HG02884 (cell line): ENCODE data around the gene PHC2.

Experiments used
- ATAC-seq: cut with Tn5 transposase; IDR thresholded peaks from one replicate; pipeline ENCODE4 v1.9.1; 2021; ENCODE audit warnings: mild to moderate bottlenecking, moderate library complexity; ENCODE audit not compliant: unreplicated experiment

The PHC2 gene

GRCh38 chr1:33455539-33456501, 24.9 kb upstream of the PHC2 start:
- ATAC-seq, result peak; percentile 54

DNA sequence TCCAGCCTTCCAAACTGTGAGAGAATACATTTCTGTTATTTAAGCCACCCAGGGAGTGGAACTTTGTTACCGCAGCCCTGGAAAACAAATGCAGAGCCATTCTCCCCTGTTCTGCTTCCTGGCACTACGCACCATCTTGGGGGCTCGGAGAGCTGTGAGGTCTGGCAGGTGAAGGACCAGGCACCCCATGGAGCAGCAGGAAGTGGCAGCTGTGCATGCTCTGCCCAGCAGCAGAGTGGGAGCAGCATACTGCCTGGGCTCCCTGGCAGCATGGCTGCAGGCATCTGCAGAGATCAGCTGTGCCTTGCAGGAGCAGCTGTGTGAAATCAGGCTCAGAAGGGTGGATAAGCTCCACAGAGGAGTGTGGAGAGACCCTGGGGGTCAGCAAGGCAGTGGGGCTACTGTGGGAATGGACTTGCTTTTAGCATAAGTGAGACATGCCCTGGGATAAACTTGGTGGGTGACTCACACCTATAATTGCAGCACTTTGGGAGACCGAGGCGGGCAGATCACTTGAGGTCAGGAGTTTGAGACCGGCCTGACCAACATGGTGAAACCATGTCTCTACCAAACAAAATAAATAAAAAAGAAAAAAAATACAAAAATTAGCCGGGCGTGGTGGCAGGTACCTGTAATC, 23.9 kb upstream of the PHC2 start:
- no peak for ATAC-seq

GRCh38 chr1:33446590-33446989, 15.7 kb upstream of the PHC2 start:
- ATAC-seq, result no peak

DNA sequence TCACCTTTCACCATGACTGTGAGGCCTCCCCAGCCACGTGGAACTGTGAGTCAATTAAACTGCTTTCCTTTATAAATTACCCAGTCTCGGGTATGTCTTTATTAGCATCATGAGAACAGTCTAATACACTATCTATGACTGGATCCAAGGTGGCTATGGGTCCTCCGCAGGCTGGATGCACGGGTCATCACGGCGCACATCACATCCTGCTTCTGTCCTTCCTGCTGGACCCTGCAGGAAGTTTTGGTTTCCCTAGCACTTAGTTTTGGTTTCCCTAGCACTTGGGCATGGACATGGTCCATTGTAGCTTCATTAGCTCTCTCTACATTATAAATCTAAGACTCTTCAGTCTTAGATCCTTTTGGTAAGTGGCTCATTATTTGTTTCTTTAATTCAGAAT, 14.2 kb upstream of the PHC2 start:
- no peak for ATAC-seq

DNA sequence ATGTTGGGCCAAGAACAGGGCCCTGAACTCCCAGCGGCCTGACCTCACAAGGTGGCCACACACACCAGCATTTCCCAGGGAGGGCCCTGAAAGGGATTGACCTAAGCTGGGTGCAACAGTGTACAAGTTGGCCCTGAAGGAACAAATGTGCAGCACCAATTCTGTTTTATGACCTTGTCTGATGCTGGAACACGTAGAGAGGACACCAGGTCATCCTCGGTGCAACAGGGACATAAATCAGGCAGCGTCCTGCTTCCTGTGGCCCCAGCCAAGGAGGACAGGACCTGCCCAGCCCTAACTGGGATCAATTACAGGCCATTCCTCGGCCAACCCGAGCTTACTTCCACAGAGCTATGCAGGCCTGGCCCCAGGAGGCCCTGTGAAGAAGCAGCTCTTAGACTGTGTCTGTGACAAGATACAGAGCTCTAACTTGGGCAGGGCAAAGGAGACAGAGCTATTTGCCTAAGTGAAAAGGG, 12.8 kb upstream of the PHC2 start:
- ATAC-seq, result no peak

- ATAC-seq, result no peak
Measured at GRCh38 chr1:33443080-33443704, 12.3 kb upstream of the PHC2 start.

GRCh38 chr1:33442141-33442540, 11.2 kb upstream of the PHC2 start:
- ATAC-seq, result no peak

DNA sequence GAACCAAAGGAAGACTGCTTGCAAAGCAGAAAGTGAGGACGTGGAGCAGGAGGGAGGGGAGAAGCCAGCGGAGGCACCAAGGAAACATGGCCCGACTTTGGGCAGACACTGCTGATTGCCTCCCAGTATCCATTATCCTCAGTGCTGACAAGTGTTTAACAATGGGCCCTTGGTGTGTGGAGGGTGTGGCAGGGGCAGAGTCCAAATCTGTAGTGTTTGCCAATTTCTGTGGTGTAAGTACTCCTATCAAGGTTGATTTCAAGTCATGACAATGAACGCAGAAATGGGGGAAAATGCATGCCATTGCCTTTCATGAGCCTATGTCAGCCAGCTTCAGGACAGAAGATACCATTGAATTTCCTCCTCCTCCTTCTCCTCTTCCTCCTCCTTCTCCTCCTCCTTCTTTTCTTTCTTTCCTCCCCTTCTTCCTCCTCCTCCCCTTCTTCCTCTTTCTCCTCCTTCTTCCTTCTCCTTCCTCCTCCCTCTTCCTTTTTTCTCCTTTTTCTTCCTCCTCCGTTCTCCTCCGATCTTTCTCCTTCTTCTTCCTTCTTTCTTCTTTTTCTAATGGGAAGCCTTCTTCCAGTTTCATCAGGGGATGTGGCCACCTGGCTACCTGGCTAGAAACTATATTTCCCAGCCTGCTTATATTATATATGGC, 10.3 kb upstream of the PHC2 start:
- no peak for ATAC-seq

GRCh38 chr1:33439662-33440061, 8.8 kb upstream of the PHC2 start:
- ATAC-seq, result no peak

- no peak for ATAC-seq
Measured at GRCh38 chr1:33438364-33439160, 7.7 kb upstream of the PHC2 start.

- no peak for ATAC-seq
Measured at GRCh38 chr1:33436557-33437285, 5.8 kb upstream of the PHC2 start.

GRCh38 chr1:33435096-33435820, 4.4 kb upstream of the PHC2 start:
- no peak for ATAC-seq

GRCh38 chr1:33434363-33434750, 3.5 kb upstream of the PHC2 start:
- ATAC-seq, result no peak

GRCh38 chr1:33433509-33434362, 2.8 kb upstream of the PHC2 start:
- no peak for ATAC-seq

DNA sequence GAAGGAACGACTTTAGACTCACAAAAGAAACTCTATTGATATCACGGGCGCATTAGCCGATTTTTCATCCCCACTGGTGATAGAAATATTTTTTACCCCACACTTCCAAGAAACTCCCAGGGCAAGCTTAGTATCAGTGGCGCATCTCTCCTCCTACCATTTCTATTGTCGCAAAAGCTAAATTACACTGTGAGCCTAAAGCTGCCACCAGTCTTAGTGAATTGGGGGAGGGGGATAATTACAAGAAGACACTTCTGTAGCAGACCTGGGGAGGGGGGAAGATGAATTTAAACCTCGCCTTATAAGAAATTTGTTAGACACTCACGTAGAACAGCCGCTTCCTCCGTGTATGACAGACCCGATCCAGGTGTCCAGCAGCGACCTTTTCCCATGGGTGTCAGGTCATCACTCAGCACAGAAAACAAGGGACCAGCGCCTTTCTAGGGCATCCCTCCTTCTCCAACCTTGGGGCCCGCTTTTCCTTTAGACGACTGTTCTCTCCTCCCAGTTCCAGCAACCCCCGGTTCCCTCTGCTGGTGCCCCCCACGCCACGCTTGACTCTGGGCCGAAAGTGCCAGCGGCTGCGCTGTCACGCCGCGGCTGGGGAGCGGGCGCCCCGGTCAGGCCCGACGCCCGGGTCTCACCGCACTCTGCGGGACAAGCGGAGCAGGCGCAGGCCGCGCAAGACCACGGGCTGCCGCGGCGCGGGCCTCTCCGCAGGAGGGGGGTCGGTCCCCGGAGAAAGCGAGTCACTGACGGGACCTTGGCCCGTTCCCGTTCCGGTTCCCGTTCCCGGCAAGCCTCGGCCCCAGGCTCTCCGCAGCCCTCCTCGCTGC, 821 bp downstream of the PHC2 start:
- ATAC-seq, result no peak

- ATAC-seq, result no peak
Measured at GRCh38 chr1:33429332-33429731, 1.6 kb downstream of the PHC2 start.

DNA sequence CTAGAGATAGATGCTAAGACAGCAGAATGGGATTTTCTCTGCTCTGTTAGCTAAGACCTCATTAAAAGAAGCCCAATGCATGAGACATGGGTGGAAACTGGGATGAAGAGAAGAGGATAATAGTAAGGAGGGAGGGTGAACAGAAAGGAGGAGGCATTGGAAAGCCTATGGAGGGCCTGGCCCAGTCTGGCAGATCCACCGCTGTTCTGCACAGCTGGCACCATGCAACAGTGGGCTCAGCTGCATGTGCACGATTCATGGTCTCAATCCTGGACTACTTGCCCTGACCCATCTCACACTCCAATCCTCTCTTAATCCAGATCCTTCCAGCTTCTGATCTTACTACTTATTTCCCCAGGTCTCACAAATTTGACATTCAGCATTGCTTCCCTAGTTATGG, 2.2 kb downstream of the PHC2 start:
- ATAC-seq, result no peak
